ENCODE measurements around the gene KLHL33. TPM values are rescaled to one million over a fixed set of nuclear protein-coding genes. Genes with fewer than 3 reads are reported as not detected.

KLHL33 gene
- total and polyA plus RNA-seq, 10 of the 15 experiments (the other 5 are each of a cell fraction or from before 2014, with no cell fraction given): 0.01 to 0.16 (median 0.04) TPM; not detected in 5

DNA sequence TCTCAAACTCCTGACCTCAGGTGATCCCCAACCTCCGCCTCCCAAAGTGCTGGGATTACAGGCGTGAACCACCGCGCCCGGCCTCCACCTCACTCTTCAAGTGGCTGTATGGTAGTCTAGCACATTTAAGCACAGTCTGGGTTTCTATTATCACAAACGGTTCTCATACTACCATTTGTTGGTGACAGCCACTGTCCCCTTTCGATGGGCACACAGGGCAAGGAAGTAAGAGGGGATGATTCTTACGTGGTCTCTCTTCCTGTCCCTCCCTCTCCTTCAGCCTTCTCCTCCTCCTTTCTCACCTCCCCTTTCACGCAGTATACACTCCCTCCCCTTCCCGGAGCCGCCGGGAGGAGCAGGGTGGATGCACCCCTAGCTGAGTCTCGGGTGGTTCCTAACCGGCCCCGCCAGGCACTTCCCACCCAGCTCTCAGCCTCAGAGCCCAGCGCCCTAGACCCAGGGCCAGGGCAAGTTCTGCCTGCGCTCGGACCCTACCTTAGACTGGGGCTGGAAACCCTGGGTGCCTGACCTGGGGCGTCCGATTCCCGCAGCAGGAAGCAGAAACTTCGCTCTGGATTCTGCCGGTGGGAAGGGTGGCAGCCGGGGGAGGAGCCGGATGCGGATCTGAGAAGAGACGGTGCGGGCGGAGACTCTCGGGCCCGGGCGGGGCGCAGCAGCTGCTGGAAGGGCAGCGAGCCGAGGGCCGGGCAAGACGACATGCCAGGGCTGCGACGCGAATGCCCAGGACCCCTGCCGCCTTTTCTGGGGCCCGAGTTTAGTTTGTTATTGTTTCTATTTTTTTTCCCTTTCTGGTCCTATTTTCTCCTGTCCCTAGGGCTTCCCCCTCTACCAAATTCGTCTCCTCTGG is 22.9 kb downstream of the KLHL33 start, which contains the start of gene TEP1:
TEP1 (minus strand) TSS at position 626 of the 868 bp plus-strand sequence. CDS start 5,062 bp downstream, outside the sequence.
- POLR2A ChIA-PET: interaction anchor here (0.5 to 3.7 kb wide), 11 partner anchors 8 to 85 kb away, joined by 3 to 29 read pairs (median 4); partner anchors contain the start of genes APEX1, OSGEP, PARP2 and PIP4P1
- peak within 1 kb of the TSS; percentile 91 for H3K9ac ChIP-seq (ENCODE audit: control insufficient read depth, insufficient read depth, low read length)
- RAD21 ChIA-PET (ENCODE audit: unreplicated experiment): interaction anchor here (0.7 to 6.5 kb wide), 12 partner anchors 9 to 267 kb away, joined by 3 to 78 read pairs (median 4); partner anchors contain the start of genes APEX1, OSGEP, PARP2 and PIP4P1
- WGBS (ENCODE audit: insufficient coverage, insufficient replicate concordance, low lambda C conversion rate, missing lambda C conversion rate): 2% methylated on average over 40 of the region's 43 CpGs
- ATAC-seq (peak; percentile 94), DNase-seq (ENCODE audit: low read depth, low spot score) (no peak), FAIRE-seq (no peak)
- H3K4me2 ChIP-seq (ENCODE audit: control insufficient read depth, insufficient read depth): peak within 1 kb of the TSS; percentile 83
- H3K79me2 ChIP-seq (ENCODE audit: control insufficient read depth, insufficient read depth, low read length): peaks cover 11% of the 10 kb centered on the region
- no peaks in the 10 kb centered on the region for H3K27me3 ChIP-seq (replicated peaks in 1 of 2; ENCODE audit: control insufficient read depth in 2 of 2, insufficient read depth in 2 of 2, low read length in 1 of 2)
- H4K20me1 ChIP-seq (ENCODE audit: control insufficient read depth, insufficient read depth): no peaks in the 10 kb centered on the region; the same call in 1 of the 2 replicates
- H3K4me3 ChIP-seq: peak within 1 kb of the TSS; percentile 99
- H3K4me1 ChIP-seq (ENCODE audit: control insufficient read depth, insufficient read depth, low read length): peaks cover 4% of the 10 kb centered on the region
- intact Hi-C loops (cut with micrococcal nuclease; ENCODE audit: unreplicated experiment): loop anchor here (1.0 to 5.0 kb wide), 7 partner anchors 14 to 269 kb away; partner anchors contain the start of genes APEX1, OSGEP, PARP2 and RNASE4
- H3K9me3 ChIP-seq (replicated peaks; ENCODE audit: control insufficient read depth, insufficient read depth, low read length): no peaks in the 10 kb centered on the region
- SMC1A ChIA-PET (ENCODE audit: uncharacterized antibody, unreplicated experiment): interaction anchor here (0.7 to 3.8 kb wide), 13 partner anchors 11 to 271 kb away, joined by 3 to 56 read pairs (median 13); partner anchors contain the start of genes APEX1, CCNB1IP1, OSGEP and PARP2
- H3K36me3 ChIP-seq (ENCODE audit: control insufficient read depth in 2 of 2, insufficient read depth in 2 of 2, low read length in 1 of 2): peaks cover 0 to 2% of the 10 kb centered on the region in 2 experiments; a peak in 2 of 4 replicates
- H2AFZ ChIP-seq (ENCODE audit: control insufficient read depth, low read depth, low read length): peak within 1 kb of the TSS; percentile 67
- CTCF ChIA-PET: interaction anchor here (0.9 to 4.4 kb wide), 14 partner anchors 11 to 277 kb away, joined by 3 to 91 read pairs (median 23); partner anchors contain the start of genes APEX1, CCNB1IP1, OSGEP and PARP2
- in situ Hi-C loops (cut with MboI): loop anchor here (5.0 kb wide), 1 partner anchor 199 kb away; no protein-coding TSS in a partner anchor
- peak within 1 kb of the TSS; percentile 94 for H3K27ac ChIP-seq (ENCODE audit: control insufficient read depth, insufficient read depth)
- BruUV-seq (replicated peaks): TSS peak; percentile 85
- TF ChIP-seq ZNF207 (IDR thresholded peaks at IDR 0.05; ENCODE audit: borderline replicate concordance) (no peak), NBN (IDR thresholded peaks at IDR 0.05) (peak; percentile 61), IRF4 (IDR thresholded peaks at IDR 0.05; ENCODE audit: low read depth, low read length) (no peak), BHLHE40 (IDR thresholded peaks at IDR 0.05; ENCODE audit: borderline replicate concordance in 1 of 2, low read depth in 2 of 2, low read length in 1 of 2) (peak in 1 of 2 experiments; percentile 38; a peak in 1 of 4 replicates), EED (IDR thresholded peaks at IDR 0.05; ENCODE audit: low read depth) (peak; percentile 69), EZH2 (IDR thresholded peaks at IDR 0.05; ENCODE audit: borderline replicate concordance, control insufficient read depth, low read depth, low read length) (no peak), WRNIP1 (IDR thresholded peaks at IDR 0.05; ENCODE audit: borderline replicate concordance, low read depth, low read length) (no peak), HCFC1 (IDR thresholded peaks at IDR 0.05; ENCODE audit: low read length) (no peak), DPF2 (IDR thresholded peaks at IDR 0.05) (no peak; the same call in 1 of the 2 replicates), TCF7 (IDR thresholded peaks at IDR 0.05; ENCODE audit: borderline replicate concordance) (no peak), ASH2L (IDR thresholded peaks at IDR 0.05; ENCODE audit: borderline replicate concordance, low read depth) (peak; percentile 60; the same call in 1 of the 2 replicates), CBX5 (IDR thresholded peaks at IDR 0.05; ENCODE audit: low read depth) (no peak), CBX3 (IDR thresholded peaks at IDR 0.05; ENCODE audit: borderline replicate concordance, low read depth) (no peak), POU2F2 (IDR thresholded peaks at IDR 0.05; ENCODE audit: borderline replicate concordance, low read depth, low read length) (no peak), TAF1 (IDR thresholded peaks at IDR 0.05; ENCODE audit: borderline replicate concordance, low read depth, low read length) (peak; percentile 57; the same call in 1 of the 2 replicates), SREBF2 (IDR thresholded peaks at IDR 0.05; ENCODE audit: low read length) (no peak)
- TF ChIP-seq, protein P1, sequence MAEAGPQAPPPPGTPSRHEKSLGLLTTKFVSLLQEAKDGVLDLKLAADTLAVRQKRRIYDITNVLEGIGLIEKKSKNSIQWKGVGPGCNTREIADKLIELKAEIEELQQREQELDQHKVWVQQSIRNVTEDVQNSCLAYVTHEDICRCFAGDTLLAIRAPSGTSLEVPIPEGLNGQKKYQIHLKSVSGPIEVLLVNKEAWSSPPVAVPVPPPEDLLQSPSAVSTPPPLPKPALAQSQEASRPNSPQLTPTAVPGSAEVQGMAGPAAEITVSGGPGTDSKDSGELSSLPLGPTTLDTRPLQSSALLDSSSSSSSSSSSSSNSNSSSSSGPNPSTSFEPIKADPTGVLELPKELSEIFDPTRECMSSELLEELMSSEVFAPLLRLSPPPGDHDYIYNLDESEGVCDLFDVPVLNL (IDR thresholded peaks at IDR 0.05; ENCODE audit: low read depth, low read length): no peak
- TF ChIP-seq, protein P2, sequence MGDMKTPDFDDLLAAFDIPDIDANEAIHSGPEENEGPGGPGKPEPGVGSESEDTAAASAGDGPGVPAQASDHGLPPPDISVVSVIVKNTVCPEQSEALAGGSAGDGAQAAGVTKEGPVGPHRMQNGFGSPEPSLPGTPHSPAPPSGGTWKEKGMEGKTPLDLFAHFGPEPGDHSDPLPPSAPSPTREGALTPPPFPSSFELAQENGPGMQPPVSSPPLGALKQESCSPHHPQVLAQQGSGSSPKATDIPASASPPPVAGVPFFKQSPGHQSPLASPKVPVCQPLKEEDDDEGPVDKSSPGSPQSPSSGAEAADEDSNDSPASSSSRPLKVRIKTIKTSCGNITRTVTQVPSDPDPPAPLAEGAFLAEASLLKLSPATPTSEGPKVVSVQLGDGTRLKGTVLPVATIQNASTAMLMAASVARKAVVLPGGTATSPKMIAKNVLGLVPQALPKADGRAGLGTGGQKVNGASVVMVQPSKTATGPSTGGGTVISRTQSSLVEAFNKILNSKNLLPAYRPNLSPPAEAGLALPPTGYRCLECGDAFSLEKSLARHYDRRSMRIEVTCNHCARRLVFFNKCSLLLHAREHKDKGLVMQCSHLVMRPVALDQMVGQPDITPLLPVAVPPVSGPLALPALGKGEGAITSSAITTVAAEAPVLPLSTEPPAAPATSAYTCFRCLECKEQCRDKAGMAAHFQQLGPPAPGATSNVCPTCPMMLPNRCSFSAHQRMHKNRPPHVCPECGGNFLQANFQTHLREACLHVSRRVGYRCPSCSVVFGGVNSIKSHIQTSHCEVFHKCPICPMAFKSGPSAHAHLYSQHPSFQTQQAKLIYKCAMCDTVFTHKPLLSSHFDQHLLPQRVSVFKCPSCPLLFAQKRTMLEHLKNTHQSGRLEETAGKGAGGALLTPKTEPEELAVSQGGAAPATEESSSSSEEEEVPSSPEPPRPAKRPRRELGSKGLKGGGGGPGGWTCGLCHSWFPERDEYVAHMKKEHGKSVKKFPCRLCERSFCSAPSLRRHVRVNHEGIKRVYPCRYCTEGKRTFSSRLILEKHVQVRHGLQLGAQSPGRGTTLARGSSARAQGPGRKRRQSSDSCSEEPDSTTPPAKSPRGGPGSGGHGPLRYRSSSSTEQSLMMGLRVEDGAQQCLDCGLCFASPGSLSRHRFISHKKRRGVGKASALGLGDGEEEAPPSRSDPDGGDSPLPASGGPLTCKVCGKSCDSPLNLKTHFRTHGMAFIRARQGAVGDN (IDR thresholded peaks at IDR 0.05): peak; percentile 23; the same call in 1 of the 2 replicates

All from GM12878 (cell line).